NCI-H446 treated with DMSO at 0.1 percent for 48 hours (cell line): ENCODE results near the gene NFS1.
"Not testable (repeated sequence)": the region's sequence is repeated elsewhere in the genome, so short reads cannot be mapped to it uniquely, and the experiment has no call there.

ENCODE experiments used
- DNase-seq: peaks from one replicate; lab custom pipeline; 2025; lab: John Stamatoyannopoulos, UW

NFS1 gene

GRCh38 chr20:35699127-35699956, at the start of gene NFS1, which contains the start of gene ROMO1:
Gene NFS1, minus strand, starts transcription at chr20:35699352. Its CDS starts 64 bp downstream, at chr20:35699288.
Gene ROMO1, plus strand, starts transcription at chr20:35699405. Its CDS starts 228 bp downstream, at chr20:35699633.
- DNase-seq: peak; percentile 76

GRCh38 chr20:35744492-35744841, 45.3 kb upstream of the NFS1 start:
- not testable (repeated sequence) for DNase-seq

GRCh38 chr20:35743693-35744491, 44.7 kb upstream of the NFS1 start:
- DNase-seq: no peak

- no peak for DNase-seq
These were observed 43.8 kb upstream of the NFS1 start for GRCh38 chr20:35742741-35743523.

GRCh38 chr20:35741892-35742740, 43.0 kb upstream of the NFS1 start, which contains the start of gene RBM39:
Gene RBM39, minus strand, starts transcription at chr20:35742260. Its CDS starts 1,386 bp downstream, at chr20:35740874.
- peak; percentile 100 for DNase-seq

- DNase-seq: peak; percentile 17
These were observed 40.4 kb upstream of the NFS1 start for GRCh38 chr20:35739294-35740163.

- DNase-seq: no peak
These were observed 39.4 kb upstream of the NFS1 start for GRCh38 chr20:35738410-35739179.

GRCh38 chr20:35737865-35738333, 38.7 kb upstream of the NFS1 start:
- DNase-seq: no peak

GRCh38 chr20:35735826-35736470, 36.8 kb upstream of the NFS1 start:
- no peak for DNase-seq

GRCh38 chr20:35734777-35735649, 35.9 kb upstream of the NFS1 start:
- no peak for DNase-seq

- DNase-seq: no peak
These were observed 35.2 kb upstream of the NFS1 start for GRCh38 chr20:35734374-35734773.

GRCh38 chr20:35732644-35732982, 33.5 kb upstream of the NFS1 start:
- DNase-seq: no peak

GRCh38 chr20:35731862-35732643, 32.9 kb upstream of the NFS1 start:
- DNase-seq: no peak

- no peak for DNase-seq
These were observed 32.3 kb upstream of the NFS1 start for GRCh38 chr20:35731469-35731788.

GRCh38 chr20:35730583-35731468, 31.7 kb upstream of the NFS1 start:
- no peak for DNase-seq
